HAP-1 (cell line): ENCODE measurements around the gene CST7.

Experiments used
- DNase-seq, 2 experiments: peaks; one replicate each; pipeline ENCODE4 v3.0.0-alpha.2; 2016 to 2020; ENCODE audit warnings: low spot score in 2 of 2
- H3K27me3 ChIP-seq: fragments of 250-450 bp; sonication (Bioruptor Pico); 2 replicates; pipeline ENCODE4 v1.5.1; 2020; ENCODE audit warnings: low read depth, mild to moderate bottlenecking, moderate library complexity
- H3K36me3 ChIP-seq: fragments of 250-450 bp; sonication (Bioruptor Pico); replicated peaks from 2 replicates; pipeline ENCODE4 v1.5.1; 2020; ENCODE audit warnings: mild to moderate bottlenecking
- H3K4me1 ChIP-seq: fragments of 250-450 bp; sonication (Bioruptor Pico); 2 replicates; pipeline ENCODE4 v1.5.1; 2020; ENCODE audit warnings: mild to moderate bottlenecking
- H3K4me3 ChIP-seq: fragments of 250-450 bp; sonication (Bioruptor Pico); 2 replicates; pipeline ENCODE4 v1.5.1; 2020; ENCODE audit warnings: mild to moderate bottlenecking, moderate library complexity
- H3K9me3 ChIP-seq: fragments of 250-450 bp; sonication (Bioruptor Pico); 2 replicates; pipeline ENCODE4 v1.5.1; 2020; ENCODE audit warnings: mild to moderate bottlenecking, moderate library complexity
- in situ Hi-C: fragments of 300-500 bp; cut with MboI; formaldehyde crosslinking; loops from 3 replicates; pipeline ENCODE4 v1.14.3; 2020; ENCODE audit warnings: low sequenced_read_pairs, inconsistent platforms, mixed read lengths

The CST7 gene

GRCh38 chr20:24948939-24949679, at the start of gene CST7:
Gene CST7, plus strand, starts transcription at chr20:24949269. Its CDS starts 237 bp downstream, at chr20:24949506.
- H3K4me1 ChIP-seq = no peaks in the 10 kb centered on the region
- H3K27me3 ChIP-seq = peaks cover 9% of the 10 kb centered on the region
- H3K36me3 ChIP-seq = no peaks in the 10 kb centered on the region
- in situ Hi-C loops = no loop called here
- H3K4me3 ChIP-seq = no peak within 1 kb of the TSS
- no peaks in the 10 kb centered on the region for H3K9me3 ChIP-seq
- no peak for DNase-seq

- H3K4me3 ChIP-seq = no peak overlapping the region
- no peaks in the 10 kb centered on the region for H3K27me3 ChIP-seq
- in situ Hi-C loops = loop anchor here (25.0 kb wide), 3 partner anchors 145 to 1120 kb away; no protein-coding TSS in a partner anchor
- H3K4me1 ChIP-seq = no peaks in the 10 kb centered on the region
- no peak for DNase-seq
- H3K36me3 ChIP-seq = no peaks in the 10 kb centered on the region
- no peaks in the 10 kb centered on the region for H3K9me3 ChIP-seq
These were observed 42.3 kb upstream of the CST7 start for GRCh38 chr20:24906806-24907205.

GRCh38 chr20:24908642-24909041, 40.4 kb upstream of the CST7 start:
- no peaks in the 10 kb centered on the region for H3K4me1 ChIP-seq
- in situ Hi-C loops = loop anchor here (25.0 kb wide), 3 partner anchors 146 to 1121 kb away; no protein-coding TSS in a partner anchor

GRCh38 chr20:24909086-24909780, 39.8 kb upstream of the CST7 start:
- Histone ChIP-seq H3K4me1 (no peaks in the 10 kb centered on the region), H3K4me3 (no peak overlapping the region), H3K9me3 (no peaks in the 10 kb centered on the region), H3K27me3 (no peaks in the 10 kb centered on the region), H3K36me3 (no peaks in the 10 kb centered on the region)
- in situ Hi-C loops = loop anchor here (25.0 kb wide), 3 partner anchors 147 to 1122 kb away; no protein-coding TSS in a partner anchor
- DNase-seq = peak in 1 of 2 experiments; percentile 0

More at GRCh38 chr20:24908642-24909041, 40.4 kb upstream of the CST7 start:
- Histone ChIP-seq H3K4me3 (no peak overlapping the region), H3K27me3 (no peaks in the 10 kb centered on the region), H3K9me3 (no peaks in the 10 kb centered on the region), H3K36me3 (no peaks in the 10 kb centered on the region)
- no peak for DNase-seq

GRCh38 chr20:24909861-24910260, 39.2 kb upstream of the CST7 start:
- no peaks in the 10 kb centered on the region for H3K36me3 ChIP-seq
- DNase-seq = no peak
- H3K27me3 ChIP-seq = no peaks in the 10 kb centered on the region
- H3K9me3 ChIP-seq = no peaks in the 10 kb centered on the region
- no peaks in the 10 kb centered on the region for H3K4me1 ChIP-seq
- no peak overlapping the region for H3K4me3 ChIP-seq
- in situ Hi-C loops = loop anchor here (25.0 kb wide), 3 partner anchors 148 to 1123 kb away; no protein-coding TSS in a partner anchor

GRCh38 chr20:24910461-24910860, 38.6 kb upstream of the CST7 start:
- Histone ChIP-seq H3K4me1 (no peaks in the 10 kb centered on the region), H3K4me3 (no peak overlapping the region), H3K36me3 (no peaks in the 10 kb centered on the region), H3K9me3 (no peaks in the 10 kb centered on the region), H3K27me3 (no peaks in the 10 kb centered on the region)
- peak in 1 of 2 experiments; percentile 1 for DNase-seq
- in situ Hi-C loops = loop anchor here (25.0 kb wide), 3 partner anchors 148 to 1123 kb away; no protein-coding TSS in a partner anchor

GRCh38 chr20:24911461-24911860, 37.6 kb upstream of the CST7 start:
- no peaks in the 10 kb centered on the region for H3K9me3 ChIP-seq
- H3K4me1 ChIP-seq = no peaks in the 10 kb centered on the region
- H3K27me3 ChIP-seq = no peaks in the 10 kb centered on the region
- no peak overlapping the region for H3K4me3 ChIP-seq
- DNase-seq = peak in 1 of 2 experiments; percentile 1
- no peaks in the 10 kb centered on the region for H3K36me3 ChIP-seq
- in situ Hi-C loops = loop anchor here (25.0 kb wide), 3 partner anchors 149 to 1124 kb away; no protein-coding TSS in a partner anchor

- Histone ChIP-seq H3K36me3 (no peaks in the 10 kb centered on the region), H3K9me3 (no peaks in the 10 kb centered on the region), H3K4me3 (no peak overlapping the region), H3K4me1 (no peaks in the 10 kb centered on the region), H3K27me3 (no peaks in the 10 kb centered on the region)
- in situ Hi-C loops = loop anchor here (25.0 kb wide), 3 partner anchors 150 to 1125 kb away; no protein-coding TSS in a partner anchor
- DNase-seq = peak in 1 of 2 experiments; percentile 4
These were observed 36.5 kb upstream of the CST7 start for GRCh38 chr20:24912397-24913075.

GRCh38 chr20:24913076-24913628, 35.9 kb upstream of the CST7 start:
- no peaks in the 10 kb centered on the region for H3K36me3 ChIP-seq
- no peaks in the 10 kb centered on the region for H3K9me3 ChIP-seq
- in situ Hi-C loops = loop anchor here (25.0 kb wide), 3 partner anchors 151 to 1126 kb away; no protein-coding TSS in a partner anchor
- H3K27me3 ChIP-seq = no peaks in the 10 kb centered on the region
- no peak for DNase-seq
- no peaks in the 10 kb centered on the region for H3K4me1 ChIP-seq
- H3K4me3 ChIP-seq = no peak overlapping the region

- Histone ChIP-seq H3K36me3 (no peaks in the 10 kb centered on the region), H3K9me3 (no peaks in the 10 kb centered on the region), H3K4me1 (no peaks in the 10 kb centered on the region), H3K4me3 (no peak overlapping the region), H3K27me3 (no peaks in the 10 kb centered on the region)
- in situ Hi-C loops = loop anchor here (25.0 kb wide), 3 partner anchors 152 to 1127 kb away; no protein-coding TSS in a partner anchor
- DNase-seq = peak in 1 of 2 experiments; percentile 3
These were observed 34.5 kb upstream of the CST7 start for GRCh38 chr20:24914388-24915241.

- Histone ChIP-seq H3K4me1 (no peaks in the 10 kb centered on the region), H3K9me3 (no peaks in the 10 kb centered on the region), H3K36me3 (no peaks in the 10 kb centered on the region), H3K27me3 (no peaks in the 10 kb centered on the region), H3K4me3 (no peak overlapping the region)
- DNase-seq = no peak
- in situ Hi-C loops = loop anchor here (25.0 kb wide), 3 partner anchors 153 to 1128 kb away; no protein-coding TSS in a partner anchor
These were observed 33.6 kb upstream of the CST7 start for GRCh38 chr20:24915440-24915839.

GRCh38 chr20:24915892-24916291, 33.2 kb upstream of the CST7 start:
- Histone ChIP-seq H3K4me1 (no peaks in the 10 kb centered on the region), H3K27me3 (no peaks in the 10 kb centered on the region), H3K4me3 (no peak overlapping the region), H3K36me3 (no peaks in the 10 kb centered on the region), H3K9me3 (no peaks in the 10 kb centered on the region)
- in situ Hi-C loops = loop anchor here (25.0 kb wide), 3 partner anchors 154 to 1129 kb away; no protein-coding TSS in a partner anchor
- DNase-seq = peak in 1 of 2 experiments; percentile 5
